H1 (cell line): ENCODE data around the gene GPR137. TPM values are rescaled to one million over a fixed set of nuclear protein-coding genes. Genes with fewer than 3 reads are reported as not detected.

Experiments used
- CHD7 ChIP-seq: fragments of 300-600 bp; sonication (generic); IDR thresholded peaks from 2 replicates; pipeline ENCODE4 v1.7.1; 2012; ENCODE audit warnings: low read length, moderate library complexity, mild to moderate bottlenecking, inconsistent platforms; ENCODE audit not compliant: insufficient replicate concordance
- CREB1 ChIP-seq: IDR thresholded peaks from 2 replicates; pipeline ENCODE4 v1.6.1; 2012; ENCODE audit warnings: inconsistent platforms
- CTBP2 ChIP-seq: IDR thresholded peaks from 2 replicates; pipeline ENCODE4 v1.7.0; 2011; ENCODE audit warnings: borderline replicate concordance, mild to moderate bottlenecking, moderate library complexity, mixed read lengths, low read length; ENCODE audit not compliant: insufficient read depth, insufficient read length
- EGR1 ChIP-seq: IDR thresholded peaks from 2 replicates; pipeline ENCODE4 v1.6.1; 2011; ENCODE audit warnings: low read depth, low read length, borderline replicate concordance
- KDM4A ChIP-seq: IDR thresholded peaks from one replicate; pipeline ENCODE4 v1.7.1; 2012; ENCODE audit warnings: low read depth, mild to moderate bottlenecking, moderate library complexity, low read length, inconsistent platforms; ENCODE audit not compliant: severe bottlenecking
- RBBP5 ChIP-seq: IDR thresholded peaks from 2 replicates; pipeline ENCODE4 v1.7.1; 2012; ENCODE audit warnings: low read depth, mild to moderate bottlenecking, inconsistent platforms, low read length, moderate library complexity, borderline replicate concordance
- SIN3A ChIP-seq, 2 experiments: IDR thresholded peaks in 1 of 2; conservative IDR thresholded peaks in 1 of 2; 2 replicates each; pipeline ENCODE4 v1.6.1; 2011 to 2012; ENCODE audit warnings: low read length in 2 of 2, improper control_type of control experiment in 1 of 2, low read depth in 1 of 2, mild to moderate bottlenecking in 1 of 2
- SIX5 ChIP-seq: IDR thresholded peaks from 2 replicates; pipeline ENCODE4 v1.6.1; 2011; ENCODE audit warnings: mild to moderate bottlenecking, low read depth, low read length
- ZNF274 ChIP-seq: IDR thresholded peaks from 2 replicates; pipeline ENCODE4 v1.7.0; 2012; ENCODE audit warnings: low read length, borderline replicate concordance; ENCODE audit errors: extremely low read depth
- polyA plus RNA-seq, 7 experiments: library from polyadenylated mRNA; depleted of rRNA in 3 of 7; stranded (reverse) in 5 of 7; unstranded in 2 of 7; fragments of >200 nt in 5 of 7; fragments of 200-250 nt in 2 of 7; gene quantifications; 1 replicate in 5 of 7; 2 replicates in 1 of 7; 4 replicates in 1 of 7; pipeline versions ENCODE4 v1.2.1 to v1.2.3, GENCODE V29; 2011 to 2013; ENCODE audit warnings: missing spikeins in 2 of 7, mixed read lengths in 2 of 7
- total RNA-seq: library from RNA; stranded (reverse); fragmentation: NEBNext Ultra II Directional; extraction: Animal tissue kit (Norgen Biotek cat#: 25700); gene quantifications from 2 replicates; pipeline ENCODE4 v1.2.1, GENCODE V29; 2021
- TF ChIP-seq, protein P1 (sequence below): IDR thresholded peaks from 2 replicates; pipeline ENCODE4 v1.6.1; 2012; ENCODE audit warnings: inconsistent platforms

Gene GPR137
- total and polyA plus RNA-seq, 2 of the 8 experiments (the other 6 are each of a cell fraction or from before 2014, with no cell fraction given): 36.2 to 37.8 TPM

DNA sequence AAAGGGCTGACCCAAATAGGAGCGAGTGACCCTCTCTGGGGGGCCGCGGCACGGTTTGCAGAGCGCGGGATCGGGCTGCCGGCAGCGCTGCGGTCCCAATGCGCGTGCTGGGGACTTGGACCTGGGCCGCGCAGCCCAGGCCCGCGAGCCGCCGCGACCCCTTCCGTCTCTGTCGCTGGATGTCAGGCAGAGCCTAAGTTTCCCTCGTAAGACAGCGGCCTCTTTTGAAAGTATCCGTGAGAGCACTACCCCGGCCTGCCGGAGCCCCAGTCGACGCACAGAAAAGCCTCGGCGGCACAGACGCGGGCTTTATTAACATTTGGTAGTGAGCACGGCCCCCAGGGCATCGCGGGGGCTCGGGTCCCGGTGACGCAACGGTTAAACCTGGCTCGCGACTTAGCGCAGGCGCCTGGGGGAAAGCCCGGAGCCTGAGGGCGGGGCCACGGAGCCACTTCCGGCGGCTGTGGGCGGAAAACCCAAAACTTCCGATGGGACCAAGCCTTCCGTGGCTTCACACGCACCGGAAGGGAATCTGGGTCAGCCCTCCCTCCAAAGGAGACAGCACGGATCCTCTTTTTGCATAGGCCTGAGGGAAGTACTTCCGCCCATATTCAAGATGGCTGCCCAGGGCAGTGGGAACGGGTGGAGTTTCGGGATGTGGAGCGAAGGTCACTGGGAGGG is 16.0 kb upstream of the GPR137 start (continued):
- peak; percentile 92 for TF ChIP-seq EGR1
- no peak for TF ChIP-seq CTBP2
- peak; percentile 79 for TF ChIP-seq SIX5
- TF ChIP-seq, protein P1, sequence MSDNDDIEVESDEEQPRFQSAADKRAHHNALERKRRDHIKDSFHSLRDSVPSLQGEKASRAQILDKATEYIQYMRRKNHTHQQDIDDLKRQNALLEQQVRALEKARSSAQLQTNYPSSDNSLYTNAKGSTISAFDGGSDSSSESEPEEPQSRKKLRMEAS: 0 out of 2 replicates have a peak, but pooled peaks have one; percentile 17
- peak; percentile 71 to 93; a peak in 2 of 4 replicates for TF ChIP-seq SIN3A (conservative IDR thresholded peaks at IDR 0.05 in 1 of 2, IDR thresholded peaks at IDR 0.05 in 1 of 2; ENCODE audit: low read depth in 1 of 2, low read length in 2 of 2)
- TF ChIP-seq CREB1: peak; percentile 42; the same call in 1 of the 2 replicates
- TF ChIP-seq RBBP5: peak; percentile 26; the same call in 1 of the 2 replicates
- TF ChIP-seq CHD7: no peak
- TF ChIP-seq KDM4A: peak; percentile 32
- no peak for TF ChIP-seq ZNF274
